Lower leg skin (tissue), 3 donors: ENCODE measurements around the gene MAP1LC3C.

Experiments
- POLR2A ChIP-seq, 2 donors: fragments of 450-650 bp; IDR thresholded peaks; one replicate each; pipeline ENCODE4 v1.6.1; 2016 to 2017; ENCODE audit warnings: antibody characterized with exemption in 2 of 2, mild to moderate bottlenecking in 1 of 2, moderate library complexity in 1 of 2
- TF ChIP-seq, protein P1 (sequence below), 3 donors: fragments of 450-650 bp; IDR thresholded peaks; one replicate each; pipeline ENCODE4 v1.5.1; 2016; ENCODE audit warnings: antibody characterized with exemption in 3 of 3, mild to moderate bottlenecking in 3 of 3, moderate library complexity in 2 of 3

DNA sequence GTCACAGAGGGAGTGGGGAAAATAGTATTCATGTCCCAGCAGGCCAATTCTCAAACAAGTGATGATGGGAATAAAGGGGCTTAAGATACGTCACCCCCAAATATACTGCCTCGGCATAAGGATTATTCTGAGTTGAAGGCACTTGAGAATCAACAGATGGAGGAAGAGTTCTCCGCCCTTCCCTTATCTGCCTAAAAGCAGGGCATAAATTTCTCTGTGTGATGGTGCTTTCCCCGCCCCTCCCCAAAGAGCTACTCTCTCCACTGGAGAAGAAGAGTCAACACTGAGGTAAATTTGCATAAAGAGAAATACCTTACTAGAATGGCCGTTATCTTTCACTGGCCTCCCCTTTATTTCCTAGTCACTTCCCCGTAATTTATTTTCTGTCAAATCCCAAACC is 22.7 kb downstream of the MAP1LC3C start:
- TF ChIP-seq, protein P1, sequence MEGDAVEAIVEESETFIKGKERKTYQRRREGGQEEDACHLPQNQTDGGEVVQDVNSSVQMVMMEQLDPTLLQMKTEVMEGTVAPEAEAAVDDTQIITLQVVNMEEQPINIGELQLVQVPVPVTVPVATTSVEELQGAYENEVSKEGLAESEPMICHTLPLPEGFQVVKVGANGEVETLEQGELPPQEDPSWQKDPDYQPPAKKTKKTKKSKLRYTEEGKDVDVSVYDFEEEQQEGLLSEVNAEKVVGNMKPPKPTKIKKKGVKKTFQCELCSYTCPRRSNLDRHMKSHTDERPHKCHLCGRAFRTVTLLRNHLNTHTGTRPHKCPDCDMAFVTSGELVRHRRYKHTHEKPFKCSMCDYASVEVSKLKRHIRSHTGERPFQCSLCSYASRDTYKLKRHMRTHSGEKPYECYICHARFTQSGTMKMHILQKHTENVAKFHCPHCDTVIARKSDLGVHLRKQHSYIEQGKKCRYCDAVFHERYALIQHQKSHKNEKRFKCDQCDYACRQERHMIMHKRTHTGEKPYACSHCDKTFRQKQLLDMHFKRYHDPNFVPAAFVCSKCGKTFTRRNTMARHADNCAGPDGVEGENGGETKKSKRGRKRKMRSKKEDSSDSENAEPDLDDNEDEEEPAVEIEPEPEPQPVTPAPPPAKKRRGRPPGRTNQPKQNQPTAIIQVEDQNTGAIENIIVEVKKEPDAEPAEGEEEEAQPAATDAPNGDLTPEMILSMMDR (IDR thresholded peaks at IDR 0.05), result no peak
- no peak for TF ChIP-seq POLR2A (IDR thresholded peaks at IDR 0.05)
